OCI-LY7 (cell line): Measurements from ENCODE around the gene OR1S1. TPM values are rescaled to one million over a fixed set of nuclear protein-coding genes. Genes with fewer than 3 reads are reported as not detected.

Experiments
- BruUV-seq: library from RNA; stranded (reverse); fragments of 400-500 nt; replicated peaks from 2 replicates; lab custom pipeline; 2021; lab: Mats Ljungman, UMichigan
- CTCF ChIA-PET: fragments of 300-600 bp; sonication (Branson Sonifier 250); formaldehyde crosslinking; loops from one replicate; lab custom pipeline; 2022; ENCODE audit warnings: antibody characterized with exemption; ENCODE audit not compliant: unreplicated experiment; lab: Charles Lee
- POLR2A ChIA-PET: fragments of 300-600 bp; sonication (Branson Sonifier 250); formaldehyde crosslinking; loops from one replicate; lab custom pipeline; 2022; ENCODE audit warnings: antibody characterized with exemption; lab: Charles Lee
- DNase-seq: peaks from one replicate; pipeline ENCODE4 v3.0.0-alpha.2; 2015; ENCODE audit warnings: low spot score
- H2AFZ ChIP-seq: fragments of 200-600 bp; sonication (generic), shearing (Covaris generic); 2 replicates; pipeline ENCODE4 v1.6.1; 2014; ENCODE audit warnings: mild to moderate bottlenecking, antibody characterized with exemption, low read length, moderate library complexity
- H3K27ac ChIP-seq: fragments of 200-600 bp; sonication (generic); 2 replicates; pipeline ENCODE4 v1.5.1; 2014; ENCODE audit warnings: mixed run types, low read depth, mild to moderate bottlenecking, moderate library complexity, low read length, inconsistent platforms; ENCODE audit not compliant: poor library complexity, severe bottlenecking
- H3K36me3 ChIP-seq: fragments of 200-600 bp; sonication (generic); 2 replicates; pipeline ENCODE4 v1.6.1; 2014; ENCODE audit warnings: mild to moderate bottlenecking, antibody characterized with exemption, low read length, moderate library complexity, mixed read lengths; ENCODE audit not compliant: insufficient read depth
- H3K4me1 ChIP-seq: fragments of 200-600 bp; sonication (generic); 2 replicates; pipeline ENCODE4 v1.5.1; 2014; ENCODE audit warnings: mild to moderate bottlenecking, low read length; ENCODE audit not compliant: insufficient read depth, poor library complexity, severe bottlenecking
- H3K4me2 ChIP-seq: fragments of 200-600 bp; sonication (generic); 2 replicates; pipeline ENCODE4 v1.6.1; 2014; ENCODE audit warnings: mild to moderate bottlenecking, low read length
- H3K4me3 ChIP-seq: fragments of 200-600 bp; sonication (generic); 2 replicates; pipeline ENCODE4 v1.5.1; 2014; ENCODE audit warnings: mild to moderate bottlenecking, low read depth, low read length; ENCODE audit not compliant: poor library complexity, severe bottlenecking
- H3K79me2 ChIP-seq: fragments of 200-600 bp; sonication (generic); 2 replicates; pipeline ENCODE4 v1.6.1; 2016; ENCODE audit warnings: low read depth, mild to moderate bottlenecking, low read length, moderate library complexity, mixed read lengths; ENCODE audit not compliant: insufficient read depth
- H3K9me2 ChIP-seq: fragments of 200-600 bp; sonication (generic); 2 replicates; pipeline ENCODE4 v1.6.1; 2016; ENCODE audit warnings: mild to moderate bottlenecking, low read length, mixed read lengths; ENCODE audit not compliant: insufficient read depth
- H3K9me3 ChIP-seq: fragments of 200-600 bp; sonication (generic); 2 replicates; pipeline ENCODE4 v1.6.1; 2014; ENCODE audit warnings: mild to moderate bottlenecking, mixed run types, low read length, mixed read lengths
- H4K20me1 ChIP-seq: fragments of 200-600 bp; sonication (generic); 2 replicates; pipeline ENCODE4 v1.6.1; 2014; ENCODE audit warnings: mild to moderate bottlenecking, antibody characterized with exemption, low read length, moderate library complexity, mixed read lengths; ENCODE audit not compliant: insufficient read depth
- EZH2phosphoT487 ChIP-seq: fragments of 200-600 bp; sonication (generic); IDR thresholded peaks from 2 replicates; pipeline ENCODE4 v1.6.1; 2018; ENCODE audit warnings: low read depth, borderline replicate concordance, mild to moderate bottlenecking, mixed run types, antibody characterized with exemption, low read length, moderate library complexity, mixed read lengths
- intact Hi-C: fragments of 100-400 bp; cut with micrococcal nuclease; formaldehyde crosslinking; loops from one replicate; pipeline ENCODE4 v1.10.0; 2022; ENCODE audit not compliant: unreplicated experiment
- total RNA-seq, 2 experiments: library from RNA; depleted of rRNA in 1 of 2; stranded (reverse); fragments of >200 nt in 1 of 2; shearing (Covaris generic) in 1 of 2; gene quantifications; 2 replicates each; pipeline ENCODE4 v1.2.3, GENCODE V29; 2014 to 2022
- TF ChIP-seq, protein P1 (sequence below): fragments of 200-600 bp; sonication (generic); conservative IDR thresholded peaks from 2 replicates; pipeline ENCODE4 v1.5.1; 2014; ENCODE audit warnings: mild to moderate bottlenecking, antibody characterized with exemption, low read length, moderate library complexity, mixed read lengths

OR1S1 gene
- total RNA-seq, 2 experiments from 2014 or later = not detected

DNA sequence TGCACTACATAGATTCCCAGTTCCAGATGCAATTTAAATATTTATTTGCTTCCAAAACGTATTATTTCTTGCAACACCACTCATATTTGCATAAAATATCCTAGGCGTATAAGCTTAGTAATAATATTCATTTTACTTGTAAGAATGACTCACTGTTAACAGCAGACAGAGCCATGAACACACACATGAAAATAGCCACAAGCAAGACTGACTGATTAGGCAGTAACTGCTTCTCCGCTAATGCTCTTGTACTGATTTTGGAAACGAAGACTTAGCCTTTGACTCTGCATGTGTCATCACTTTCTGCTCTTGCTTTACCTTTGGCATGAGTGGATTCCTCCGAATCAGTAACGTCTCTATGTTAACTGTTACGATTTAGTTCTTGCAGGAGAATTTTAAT is 10.2 kb downstream of the OR1S1 start:
- no TSS peak for BruUV-seq
- no peaks in the 10 kb centered on the region for H3K9me3 ChIP-seq
- ChIA-PET CTCF (no interaction called here), POLR2A (no interaction called here)
- H4K20me1 ChIP-seq = no peaks in the 10 kb centered on the region
- no peak for DNase-seq
- no peaks in the 10 kb centered on the region for H3K36me3 ChIP-seq
- H3K4me2 ChIP-seq = no peak overlapping the region
- no peak overlapping the region for H3K27ac ChIP-seq
- no peak overlapping the region for H2AFZ ChIP-seq
- no peaks in the 10 kb centered on the region for H3K79me2 ChIP-seq
- intact Hi-C loops = no loop called here
- H3K4me3 ChIP-seq = no peak overlapping the region
- TF ChIP-seq, protein P1, sequence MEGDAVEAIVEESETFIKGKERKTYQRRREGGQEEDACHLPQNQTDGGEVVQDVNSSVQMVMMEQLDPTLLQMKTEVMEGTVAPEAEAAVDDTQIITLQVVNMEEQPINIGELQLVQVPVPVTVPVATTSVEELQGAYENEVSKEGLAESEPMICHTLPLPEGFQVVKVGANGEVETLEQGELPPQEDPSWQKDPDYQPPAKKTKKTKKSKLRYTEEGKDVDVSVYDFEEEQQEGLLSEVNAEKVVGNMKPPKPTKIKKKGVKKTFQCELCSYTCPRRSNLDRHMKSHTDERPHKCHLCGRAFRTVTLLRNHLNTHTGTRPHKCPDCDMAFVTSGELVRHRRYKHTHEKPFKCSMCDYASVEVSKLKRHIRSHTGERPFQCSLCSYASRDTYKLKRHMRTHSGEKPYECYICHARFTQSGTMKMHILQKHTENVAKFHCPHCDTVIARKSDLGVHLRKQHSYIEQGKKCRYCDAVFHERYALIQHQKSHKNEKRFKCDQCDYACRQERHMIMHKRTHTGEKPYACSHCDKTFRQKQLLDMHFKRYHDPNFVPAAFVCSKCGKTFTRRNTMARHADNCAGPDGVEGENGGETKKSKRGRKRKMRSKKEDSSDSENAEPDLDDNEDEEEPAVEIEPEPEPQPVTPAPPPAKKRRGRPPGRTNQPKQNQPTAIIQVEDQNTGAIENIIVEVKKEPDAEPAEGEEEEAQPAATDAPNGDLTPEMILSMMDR = no peak
- H3K4me1 ChIP-seq = no peaks in the 10 kb centered on the region
- H3K9me2 ChIP-seq = no peaks in the 10 kb centered on the region

DNA sequence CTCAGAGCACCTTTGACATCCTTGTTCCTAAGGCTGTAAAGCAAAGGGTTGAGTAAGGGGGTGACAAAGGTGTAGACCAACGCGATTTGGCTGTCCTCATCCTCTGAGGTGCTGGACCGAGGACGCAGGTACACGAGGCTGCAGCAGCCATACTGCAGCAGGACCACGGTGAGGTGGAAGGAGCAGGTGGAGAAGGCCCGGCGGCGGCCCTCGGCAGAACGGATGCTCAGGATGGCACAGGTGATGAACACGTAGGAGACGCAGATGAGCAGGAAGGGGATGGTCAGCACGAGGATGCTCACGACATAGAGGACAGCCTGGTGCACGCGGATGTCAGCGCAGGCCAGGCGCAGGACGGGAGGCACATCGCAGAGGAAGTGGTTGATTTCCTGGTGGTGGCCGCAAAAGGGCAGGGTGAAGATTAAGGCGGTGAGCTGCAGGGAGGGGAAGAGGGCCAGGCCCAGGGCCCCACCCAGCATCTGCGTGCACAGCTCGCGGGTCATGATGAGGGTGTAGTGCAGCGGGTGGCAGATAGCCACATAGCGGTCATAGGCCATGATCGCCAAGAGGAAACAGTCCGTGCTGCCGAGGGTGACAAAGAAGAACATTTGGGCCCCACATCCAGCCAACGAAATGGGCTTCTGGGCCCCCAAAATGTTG is 15.6 kb downstream of the OR1S1 start:
- no peaks in the 10 kb centered on the region for H3K4me1 ChIP-seq
- H3K4me3 ChIP-seq = no peak overlapping the region
- no peaks in the 10 kb centered on the region for H3K9me2 ChIP-seq
- BruUV-seq = no TSS peak
- no peak overlapping the region for H3K4me2 ChIP-seq
- CTCF ChIA-PET = no interaction called here
- no peak overlapping the region for H3K27ac ChIP-seq
- TF ChIP-seq EZH2phosphoT487 = no peak
- TF ChIP-seq, protein P1 = no peak
- POLR2A ChIA-PET = no interaction called here
- no peaks in the 10 kb centered on the region for H3K9me3 ChIP-seq
- H4K20me1 ChIP-seq = no peaks in the 10 kb centered on the region
- no peaks in the 10 kb centered on the region for H3K36me3 ChIP-seq
- no peak overlapping the region for H2AFZ ChIP-seq
- intact Hi-C loops = no loop called here
- DNase-seq = no peak
- no peaks in the 10 kb centered on the region for H3K79me2 ChIP-seq

DNA sequence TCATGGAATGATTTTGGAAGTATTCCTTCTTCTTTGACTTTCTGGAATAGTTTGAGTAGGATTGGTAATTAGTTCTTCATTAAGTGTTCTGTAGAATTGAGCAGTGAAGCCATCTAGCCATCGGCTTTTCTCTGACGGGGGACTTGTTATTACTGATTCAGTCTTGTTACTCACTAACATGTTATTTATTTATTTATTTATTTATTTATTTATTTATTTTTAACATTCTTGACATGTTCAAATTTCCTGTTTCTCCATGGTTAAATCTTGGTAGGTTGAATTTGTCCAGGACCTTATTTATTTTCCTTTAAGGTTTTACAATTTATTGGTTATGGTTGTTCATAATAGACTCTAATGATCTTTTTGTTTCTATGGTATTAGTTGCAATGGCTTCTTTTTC is 31.4 kb downstream of the OR1S1 start:
- H3K4me2 ChIP-seq = no peak overlapping the region

More for the DNA sequence above, 31.4 kb downstream of the OR1S1 start:
- TF ChIP-seq EZH2phosphoT487 = no peak
- ChIA-PET CTCF (no interaction called here), POLR2A (interaction anchor here (0.6 kb wide), 1 partner anchor 189 kb away, joined by 3 read pairs; no protein-coding TSS in a partner anchor)
- no TSS peak for BruUV-seq
- intact Hi-C loops = no loop called here
- Histone ChIP-seq H3K9me3 (no peaks in the 10 kb centered on the region), H3K4me1 (no peaks in the 10 kb centered on the region), H3K9me2 (no peaks in the 10 kb centered on the region), H2AFZ (no peak overlapping the region), H3K27ac (no peak overlapping the region), H3K79me2 (no peaks in the 10 kb centered on the region), H4K20me1 (no peaks in the 10 kb centered on the region), H3K36me3 (no peaks in the 10 kb centered on the region), H3K4me3 (no peak overlapping the region)
- no peak for DNase-seq
